Neural progenitor cell (in vitro differentiated cells): ENCODE measurements around the gene OR5H15.

Experiments
- EZH2 ChIP-seq: fragments of 200-600 bp; sonication (generic); IDR thresholded peaks from 2 replicates; pipeline ENCODE4 v1.6.1; 2017; ENCODE audit warnings: antibody characterized with exemption, mild to moderate bottlenecking, moderate library complexity
- TF ChIP-seq, protein P1 (sequence below): fragments of 200-600 bp; sonication (generic); IDR thresholded peaks from 2 replicates; pipeline ENCODE4 v1.5.1; 2017; ENCODE audit warnings: antibody characterized with exemption, mild to moderate bottlenecking

- TF ChIP-seq, protein P1, sequence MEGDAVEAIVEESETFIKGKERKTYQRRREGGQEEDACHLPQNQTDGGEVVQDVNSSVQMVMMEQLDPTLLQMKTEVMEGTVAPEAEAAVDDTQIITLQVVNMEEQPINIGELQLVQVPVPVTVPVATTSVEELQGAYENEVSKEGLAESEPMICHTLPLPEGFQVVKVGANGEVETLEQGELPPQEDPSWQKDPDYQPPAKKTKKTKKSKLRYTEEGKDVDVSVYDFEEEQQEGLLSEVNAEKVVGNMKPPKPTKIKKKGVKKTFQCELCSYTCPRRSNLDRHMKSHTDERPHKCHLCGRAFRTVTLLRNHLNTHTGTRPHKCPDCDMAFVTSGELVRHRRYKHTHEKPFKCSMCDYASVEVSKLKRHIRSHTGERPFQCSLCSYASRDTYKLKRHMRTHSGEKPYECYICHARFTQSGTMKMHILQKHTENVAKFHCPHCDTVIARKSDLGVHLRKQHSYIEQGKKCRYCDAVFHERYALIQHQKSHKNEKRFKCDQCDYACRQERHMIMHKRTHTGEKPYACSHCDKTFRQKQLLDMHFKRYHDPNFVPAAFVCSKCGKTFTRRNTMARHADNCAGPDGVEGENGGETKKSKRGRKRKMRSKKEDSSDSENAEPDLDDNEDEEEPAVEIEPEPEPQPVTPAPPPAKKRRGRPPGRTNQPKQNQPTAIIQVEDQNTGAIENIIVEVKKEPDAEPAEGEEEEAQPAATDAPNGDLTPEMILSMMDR = no peak
- no peak for TF ChIP-seq EZH2
These were observed 46.8 kb downstream of the OR5H15 start for GRCh38 chr3:98213276-98213675.
